ENCODE data around the gene ZDHHC7. TPM values are rescaled to one million over a fixed set of nuclear protein-coding genes. Genes with fewer than 3 reads are reported as not detected.

The ZDHHC7 gene
- total RNA-seq, 1 experiment from 2014 or later, result 39.1 TPM

- H3K9me3 Mint-ChIP-seq, result peaks cover 4 to 7% of the 10 kb centered on the region in 2 experiments; a peak in 3 of 5 replicates
- H3K4me1 ChIP-seq (ENCODE audit: insufficient read depth, low read length), result no peaks in the 10 kb centered on the region
- H3K23me2 ChIP-seq (ENCODE audit: insufficient read length, low read depth, low read length, poor library complexity, severe bottlenecking), result no peaks in the 10 kb centered on the region
- H2BK20ac ChIP-seq (ENCODE audit: low read depth, low read length, poor library complexity, severe bottlenecking), result no peak overlapping the region
- H3K9me3 ChIP-seq (ENCODE audit: control insufficient read depth, low read depth, low read length), result no peaks in the 10 kb centered on the region
- H3K79me2 ChIP-seq (ENCODE audit: insufficient read depth, low read length), result no peaks in the 10 kb centered on the region
- H3K27ac Mint-ChIP-seq, result peak overlapping the region in 1 of 3 experiments; percentile 72; a peak in 1 of 7 replicates
- H2AFZ ChIP-seq (ENCODE audit: low read length), result no peak overlapping the region
- H3K79me1 ChIP-seq (ENCODE audit: insufficient read depth, low read depth, low read length, poor library complexity, severe bottlenecking), result no peaks in the 10 kb centered on the region
- no peak overlapping the region for H2BK5ac ChIP-seq (ENCODE audit: insufficient read length, low read length)
- H3K36me3 Mint-ChIP-seq (ENCODE audit: insufficient read depth in 1 of 3, low read depth in 3 of 3), result peaks cover 0 to 5% (median 0%) of the 10 kb centered on the region in 3 experiments; a peak in 2 of 7 replicates
- H3K56ac ChIP-seq (ENCODE audit: insufficient read length, low read depth, low read length), result no peak overlapping the region
- WGBS (ENCODE audit: extremely low coverage, insufficient read length, low lambda C conversion rate), result no CpG with 5 or more reads among the region's 8 CpGs
- H4K91ac ChIP-seq (ENCODE audit: insufficient read length, low read depth, low read length), result no peak overlapping the region
- H3K4me1 Mint-ChIP-seq, result 0 out of 4 replicates have a peak, but pooled peaks cover 3 to 4% of the 10 kb centered on the region in 2 experiments
- H3K4ac ChIP-seq (ENCODE audit: low read depth, low read length), result no peak overlapping the region
- H3K18ac ChIP-seq (ENCODE audit: insufficient read length, low read depth, low read length), result no peak overlapping the region
- no peak overlapping the region for H3T11ph ChIP-seq (ENCODE audit: low read length)
- H2BK120ac ChIP-seq (ENCODE audit: low read depth, low read length, poor library complexity, severe bottlenecking), result no peak overlapping the region
- no peak overlapping the region for H3K9ac ChIP-seq (ENCODE audit: extremely low read depth, insufficient read length, low read length)
- no peak overlapping the region for H4K8ac ChIP-seq (replicated peaks; ENCODE audit: insufficient read length, low read depth, low read length)
- no peak overlapping the region for H3K23ac ChIP-seq (ENCODE audit: insufficient read length, low read depth, low read length)
- no peak overlapping the region for H4K5ac ChIP-seq (ENCODE audit: insufficient read length, low read depth, low read length)
- no peak overlapping the region for H3K4me2 ChIP-seq (ENCODE audit: insufficient read depth, insufficient read length, low read length)
- TF ChIP-seq CTCF (conservative IDR thresholded peaks at IDR 0.05), result no peak
- no peak overlapping the region for H2BK15ac ChIP-seq (ENCODE audit: low read depth, low read length)
- no peak overlapping the region for H3K14ac ChIP-seq (ENCODE audit: insufficient read depth, low read length)
- H4K20me1 ChIP-seq (ENCODE audit: control insufficient read depth, insufficient read depth, insufficient read length), result no peaks in the 10 kb centered on the region
- no peak overlapping the region for H3K27ac ChIP-seq (ENCODE audit: insufficient read length, low read depth, low read length)
- H3K4me3 Mint-ChIP-seq, result no peak overlapping the region; a peak in 1 of 5 replicates
- H3K27me3 Mint-ChIP-seq (ENCODE audit: low read depth), result peaks cover 2% of the 10 kb centered on the region; the same call in 1 of the 2 replicates
- H2BK12ac ChIP-seq (ENCODE audit: insufficient read length, low read depth, low read length), result no peak overlapping the region
- DNase-seq, result no peak
- H2AK5ac ChIP-seq (ENCODE audit: insufficient read length, low read length), result no peak overlapping the region
- H3K27me3 ChIP-seq (ENCODE audit: insufficient read depth, low read length), result no peaks in the 10 kb centered on the region
These were observed 79.8 kb downstream of the ZDHHC7 start for GRCh38 chr16:84931506-84931905.

Measured in H9 (cell line).